ENCODE data around the gene EIF4A3. TPM values are rescaled to one million over a fixed set of nuclear protein-coding genes. Genes with fewer than 3 reads are reported as not detected.

Gene EIF4A3
- total RNA-seq, 4 donors from 2014 or later = 69.0 to 112 (median 94.7) TPM

DNA sequence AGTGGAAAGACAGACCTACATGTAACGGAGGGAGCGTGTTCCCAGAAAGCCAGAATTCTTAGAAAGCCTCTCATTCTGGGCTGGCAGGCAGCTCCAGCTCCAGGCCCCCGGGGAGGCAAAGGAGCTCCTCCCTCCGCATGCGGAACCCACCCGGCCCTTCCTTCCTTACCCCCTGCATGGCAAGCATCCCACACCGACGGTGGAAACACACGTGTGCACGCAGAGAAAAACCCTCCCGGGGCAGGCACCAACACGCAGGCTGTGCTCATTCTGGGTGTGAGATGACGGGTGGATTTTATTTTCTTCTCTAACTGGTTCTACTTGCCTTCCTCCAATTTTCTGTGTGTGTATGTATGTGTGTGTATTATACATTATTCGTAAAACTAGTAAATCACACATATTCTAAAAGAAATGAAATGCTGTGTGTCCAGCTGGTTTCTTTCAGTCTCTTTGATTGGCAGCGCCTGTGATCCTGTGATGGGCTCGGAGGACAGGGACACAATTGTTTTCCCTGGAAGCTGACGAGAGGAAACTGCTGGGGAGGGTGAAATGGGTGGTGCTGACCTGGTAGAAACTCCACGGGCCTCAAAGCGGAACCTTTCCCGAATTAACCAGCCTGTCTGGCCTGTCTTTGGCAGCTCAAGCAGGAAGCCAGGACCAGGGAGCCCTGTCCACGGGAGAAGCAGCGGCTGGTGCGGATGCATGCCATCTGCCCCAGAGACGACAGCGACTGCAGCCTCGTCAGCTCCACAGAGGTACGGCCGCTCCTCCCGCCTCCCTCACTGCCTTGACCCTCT is 45.1 kb upstream of the EIF4A3 start:
- H3K27ac ChIP-seq = peak overlapping the region; percentile 77 to 94 (median 88)
- H3K9me3 ChIP-seq = no peaks in the 10 kb centered on the region
- TF ChIP-seq POLR2A (IDR thresholded peaks at IDR 0.05) (peak in 1 of 4 donors; percentile 17), CTCF (IDR thresholded peaks at IDR 0.05) (no peak)
- H3K4me1 ChIP-seq = peaks cover 22 to 57% (median 25%) of the 10 kb centered on the region in 3 donors
- no peak for DNase-seq
- peak overlapping the region; percentile 3 to 46 (median 37) for H3K4me3 ChIP-seq
- WGBS, 2 donors = 30 to 35% methylated on average over 21 to 24 of the region's 29 CpGs
- H3K27me3 ChIP-seq = peaks cover 0 to 17% (median 0%) of the 10 kb centered on the region in 4 donors
- intact Hi-C loops (cut with DNase I) = no loop called here
- peaks cover 0 to 12% (median 0%) of the 10 kb centered on the region in 3 donors for H3K36me3 ChIP-seq

GRCh38 chr17:80191192-80191591 is 44.3 kb upstream of the EIF4A3 start:
- Histone ChIP-seq H3K9me3 (no peaks in the 10 kb centered on the region), H3K27me3 (peaks cover 0 to 17% (median 0%) of the 10 kb centered on the region in 4 donors), H3K27ac (peak overlapping the region; percentile 77 to 94 (median 88)), H3K36me3 (peaks cover 0 to 12% (median 0%) of the 10 kb centered on the region in 3 donors), H3K4me1 (peaks cover 24 to 64% (median 25%) of the 10 kb centered on the region in 3 donors), H3K4me3 (peak overlapping the region in 1 of 4 donors; percentile 46)
- intact Hi-C loops (cut with DNase I) = no loop called here
- 90 to 91% methylated on average over 2 to 11 of the region's 20 CpGs for WGBS, 2 donors
- TF ChIP-seq CTCF (IDR thresholded peaks at IDR 0.05) = no peak
- TF ChIP-seq POLR2A (IDR thresholded peaks at IDR 0.05) = no peak
- DNase-seq = no peak

- Histone ChIP-seq H3K27me3 (peaks cover 0 to 16% (median 0%) of the 10 kb centered on the region in 4 donors), H3K4me1 (peaks cover 24 to 64% (median 25%) of the 10 kb centered on the region in 3 donors), H3K4me3 (no peak overlapping the region), H3K27ac (peak overlapping the region in 2 of 4 donors; percentile 90 to 94), H3K9me3 (no peaks in the 10 kb centered on the region), H3K36me3 (peaks cover 0 to 12% (median 0%) of the 10 kb centered on the region in 3 donors)
- WGBS, 2 donors = 93 to 100% methylated on average over 5 to 10 of the region's 10 CpGs
- intact Hi-C loops (cut with DNase I) = no loop called here
- TF ChIP-seq CTCF (IDR thresholded peaks at IDR 0.05) = no peak
- no peak for TF ChIP-seq POLR2A (IDR thresholded peaks at IDR 0.05)
- no peak for DNase-seq
These were observed 43.8 kb upstream of the EIF4A3 start for GRCh38 chr17:80190716-80191115.

DNA sequence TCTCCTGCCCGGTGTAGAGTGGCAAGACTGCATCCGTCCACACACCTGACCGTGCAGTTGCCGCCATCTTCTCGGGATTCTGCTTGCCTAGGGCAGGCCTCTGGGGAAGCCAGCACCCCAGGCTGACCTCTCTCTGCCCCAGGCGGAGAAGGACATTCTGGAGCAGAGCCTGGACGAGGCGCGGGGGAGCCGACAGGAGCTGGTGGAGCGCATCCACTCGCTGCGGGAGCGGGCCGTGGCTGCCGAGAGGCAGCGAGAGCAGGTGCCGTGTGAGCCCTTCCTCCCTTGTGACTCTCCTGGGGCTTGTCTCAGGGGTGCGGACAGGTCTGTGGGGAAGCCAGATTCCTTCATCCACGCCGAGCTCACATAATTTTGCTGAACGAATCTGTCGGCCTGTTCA is 42.7 kb upstream of the EIF4A3 start:
- peaks cover 0 to 9% (median 0%) of the 10 kb centered on the region in 3 donors for H3K36me3 ChIP-seq
- intact Hi-C loops (cut with DNase I) = no loop called here
- no peaks in the 10 kb centered on the region for H3K9me3 ChIP-seq
- no peak overlapping the region for H3K27ac ChIP-seq
- DNase-seq = no peak
- TF ChIP-seq POLR2A (IDR thresholded peaks at IDR 0.05) (no peak), CTCF (IDR thresholded peaks at IDR 0.05) (no peak)
- H3K4me1 ChIP-seq = peaks cover 24 to 64% (median 25%) of the 10 kb centered on the region in 3 donors
- WGBS, 2 donors = 93% methylated on average over 12 of the region's 23 CpGs; no CpG with 5 or more reads in 1 of the 2 donors
- H3K4me3 ChIP-seq = no peak overlapping the region
- H3K27me3 ChIP-seq = peaks cover 0 to 7% (median 0%) of the 10 kb centered on the region in 4 donors

- no peak for DNase-seq
- peaks cover 22 to 52% (median 24%) of the 10 kb centered on the region in 3 donors for H3K4me1 ChIP-seq
- 22 to 45% methylated on average over 6 to 10 of the region's 18 CpGs for WGBS, 2 donors
- intact Hi-C loops (cut with DNase I) = no loop called here
- no peaks in the 10 kb centered on the region for H3K27me3 ChIP-seq
- peak overlapping the region; percentile 62 to 82 (median 74) for H3K27ac ChIP-seq
- no peaks in the 10 kb centered on the region for H3K9me3 ChIP-seq
- H3K4me3 ChIP-seq = peak overlapping the region in 3 of 4 donors; percentile 21 to 50 (median 31)
- H3K36me3 ChIP-seq = peaks cover 0 to 17% (median 0%) of the 10 kb centered on the region in 3 donors
- peak in 1 of 4 donors; percentile 19 for TF ChIP-seq POLR2A (IDR thresholded peaks at IDR 0.05)
- TF ChIP-seq CTCF (IDR thresholded peaks at IDR 0.05) = no peak
These were observed 40.6 kb upstream of the EIF4A3 start for GRCh38 chr17:80187515-80187941.

Data from esophagus squamous epithelium (tissue), 5 donors.